ENCODE measurements around the gene ADAM8. TPM values are rescaled to one million over a fixed set of nuclear protein-coding genes. Genes with fewer than 3 reads are reported as not detected.

ADAM8 gene
- total RNA-seq, 4 donors from 2014 or later = 3.3 to 5.7 (median 4.3) TPM

GRCh38 chr10:133283931-133284330 lies 7.3 kb upstream of the ADAM8 start:
- intact Hi-C loops (cut with DNase I) = no loop called here
- peaks cover 0 to 8% (median 4%) of the 10 kb centered on the region in 3 donors for H3K4me1 ChIP-seq
- H3K9me3 ChIP-seq = no peaks in the 10 kb centered on the region
- no peak overlapping the region for H3K4me3 ChIP-seq
- no peak for DNase-seq
- 91 to 94% methylated on average over 3 to 17 of the region's 24 CpGs for WGBS, 2 donors
- no peaks in the 10 kb centered on the region for H3K27me3 ChIP-seq
- H3K36me3 ChIP-seq = peaks cover 41 to 100% (median 78%) of the 10 kb centered on the region in 3 donors
- no peak for TF ChIP-seq POLR2A (IDR thresholded peaks at IDR 0.05)
- no peak for TF ChIP-seq CTCF (IDR thresholded peaks at IDR 0.05)
- no peak overlapping the region for H3K27ac ChIP-seq

- 79 to 94% methylated on average over 9 to 10 of the region's 24 CpGs for WGBS, 2 donors
- H3K27ac ChIP-seq = no peak overlapping the region
- H3K36me3 ChIP-seq = peaks cover 36 to 96% (median 68%) of the 10 kb centered on the region in 3 donors
- no peak for DNase-seq
- TF ChIP-seq CTCF (IDR thresholded peaks at IDR 0.05) (no peak), POLR2A (IDR thresholded peaks at IDR 0.05) (no peak)
- H3K4me3 ChIP-seq = no peak overlapping the region
- intact Hi-C loops (cut with DNase I) = no loop called here
- no peaks in the 10 kb centered on the region for H3K9me3 ChIP-seq
- peaks cover 0 to 18% (median 6%) of the 10 kb centered on the region in 3 donors for H3K4me1 ChIP-seq
- H3K27me3 ChIP-seq = no peaks in the 10 kb centered on the region
These were observed 6.2 kb upstream of the ADAM8 start for GRCh38 chr10:133282846-133283390.

- WGBS, 2 donors = 80 to 94% methylated on average over 1 to 9 of the region's 38 CpGs
- DNase-seq = no peak
- Histone ChIP-seq H3K4me3 (no peak overlapping the region), H3K27ac (no peak overlapping the region), H3K27me3 (peaks cover 0 to 9% (median 0%) of the 10 kb centered on the region in 4 donors), H3K9me3 (no peaks in the 10 kb centered on the region), H3K36me3 (peaks cover 36 to 85% (median 62%) of the 10 kb centered on the region in 3 donors), H3K4me1 (peaks cover 5 to 29% (median 9%) of the 10 kb centered on the region in 3 donors)
- no peak for TF ChIP-seq CTCF (IDR thresholded peaks at IDR 0.05)
- TF ChIP-seq POLR2A (IDR thresholded peaks at IDR 0.05) = no peak
- intact Hi-C loops (cut with DNase I) = no loop called here
These were observed 5.1 kb upstream of the ADAM8 start for GRCh38 chr10:133281628-133282372.

GRCh38 chr10:133281084-133281483 lies 4.4 kb upstream of the ADAM8 start:
- H3K4me1 ChIP-seq = peaks cover 12 to 36% (median 16%) of the 10 kb centered on the region in 3 donors
- peaks cover 35 to 77% (median 55%) of the 10 kb centered on the region in 3 donors for H3K36me3 ChIP-seq
- WGBS, 2 donors = 89 to 93% methylated on average over 3 to 14 of the region's 15 CpGs
- H3K9me3 ChIP-seq = no peaks in the 10 kb centered on the region
- no peak for DNase-seq
- H3K27me3 ChIP-seq = peaks cover 0 to 16% (median 2%) of the 10 kb centered on the region in 4 donors
- intact Hi-C loops (cut with DNase I) = no loop called here
- H3K27ac ChIP-seq = no peak overlapping the region
- TF ChIP-seq POLR2A (IDR thresholded peaks at IDR 0.05) (no peak), CTCF (IDR thresholded peaks at IDR 0.05) (no peak)
- H3K4me3 ChIP-seq = no peak overlapping the region

GRCh38 chr10:133280391-133281059 lies 3.9 kb upstream of the ADAM8 start:
- WGBS, 2 donors = 79 to 91% methylated on average over 7 to 8 of the region's 10 CpGs
- peaks cover 30 to 72% (median 51%) of the 10 kb centered on the region in 3 donors for H3K36me3 ChIP-seq

More at GRCh38 chr10:133280391-133281059, 3.9 kb upstream of the ADAM8 start:
- H3K9me3 ChIP-seq = no peaks in the 10 kb centered on the region
- TF ChIP-seq CTCF (IDR thresholded peaks at IDR 0.05) (no peak), POLR2A (IDR thresholded peaks at IDR 0.05) (no peak)
- intact Hi-C loops (cut with DNase I) = no loop called here
- DNase-seq = no peak
- H3K4me1 ChIP-seq = peaks cover 15 to 42% (median 17%) of the 10 kb centered on the region in 3 donors
- H3K4me3 ChIP-seq = no peak overlapping the region
- H3K27ac ChIP-seq = no peak overlapping the region
- peaks cover 0 to 21% (median 4%) of the 10 kb centered on the region in 4 donors for H3K27me3 ChIP-seq

Measured in esophagus squamous epithelium (tissue), 5 donors.